ENCODE results near the gene F2RL1.

- TF ChIP-seq PATZ1 (CRISPR knock-in tag; IDR thresholded peaks at IDR 0.05; ENCODE audit: borderline replicate concordance) (no peak), RARB (CRISPR knock-in tag; IDR thresholded peaks at IDR 0.05) (no peak), TSHZ2 (CRISPR knock-in tag; IDR thresholded peaks at IDR 0.05) (no peak), ARNTL (CRISPR knock-in tag; IDR thresholded peaks at IDR 0.05; ENCODE audit: borderline replicate concordance, low read depth) (no peak), TCF4 (CRISPR knock-in tag; IDR thresholded peaks at IDR 0.05; ENCODE audit: borderline replicate concordance) (no peak), ZNF70 (CRISPR knock-in tag; IDR thresholded peaks at IDR 0.05) (no peak)
- TF ChIP-seq, protein P1, sequence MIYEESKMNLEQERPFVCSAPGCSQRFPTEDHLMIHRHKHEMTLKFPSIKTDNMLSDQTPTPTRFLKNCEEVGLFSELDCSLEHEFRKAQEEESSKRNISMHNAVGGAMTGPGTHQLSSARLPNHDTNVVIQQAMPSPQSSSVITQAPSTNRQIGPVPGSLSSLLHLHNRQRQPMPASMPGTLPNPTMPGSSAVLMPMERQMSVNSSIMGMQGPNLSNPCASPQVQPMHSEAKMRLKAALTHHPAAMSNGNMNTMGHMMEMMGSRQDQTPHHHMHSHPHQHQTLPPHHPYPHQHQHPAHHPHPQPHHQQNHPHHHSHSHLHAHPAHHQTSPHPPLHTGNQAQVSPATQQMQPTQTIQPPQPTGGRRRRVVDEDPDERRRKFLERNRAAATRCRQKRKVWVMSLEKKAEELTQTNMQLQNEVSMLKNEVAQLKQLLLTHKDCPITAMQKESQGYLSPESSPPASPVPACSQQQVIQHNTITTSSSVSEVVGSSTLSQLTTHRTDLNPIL (CRISPR knock-in tag; IDR thresholded peaks at IDR 0.05; ENCODE audit: low read depth): no peak
- TF ChIP-seq, protein P2, sequence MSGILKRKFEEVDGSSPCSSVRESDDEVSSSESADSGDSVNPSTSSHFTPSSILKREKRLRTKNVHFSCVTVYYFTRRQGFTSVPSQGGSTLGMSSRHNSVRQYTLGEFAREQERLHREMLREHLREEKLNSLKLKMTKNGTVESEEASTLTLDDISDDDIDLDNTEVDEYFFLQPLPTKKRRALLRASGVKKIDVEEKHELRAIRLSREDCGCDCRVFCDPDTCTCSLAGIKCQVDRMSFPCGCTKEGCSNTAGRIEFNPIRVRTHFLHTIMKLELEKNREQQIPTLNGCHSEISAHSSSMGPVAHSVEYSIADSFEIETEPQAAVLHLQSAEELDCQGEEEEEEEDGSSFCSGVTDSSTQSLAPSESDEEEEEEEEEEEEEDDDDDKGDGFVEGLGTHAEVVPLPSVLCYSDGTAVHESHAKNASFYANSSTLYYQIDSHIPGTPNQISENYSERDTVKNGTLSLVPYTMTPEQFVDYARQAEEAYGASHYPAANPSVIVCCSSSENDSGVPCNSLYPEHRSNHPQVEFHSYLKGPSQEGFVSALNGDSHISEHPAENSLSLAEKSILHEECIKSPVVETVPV (CRISPR knock-in tag; IDR thresholded peaks at IDR 0.05): no peak
These were observed 33.9 kb downstream of the F2RL1 start for GRCh38 chr5:76852772-76853171.
